ENCODE results near the gene CISD3. TPM values are rescaled to one million over a fixed set of nuclear protein-coding genes. Genes with fewer than 3 reads are reported as not detected.
"Not testable (repeated sequence)": the region's sequence is repeated elsewhere in the genome, so short reads cannot be mapped to it uniquely, and the experiment has no call there.

The CISD3 gene
- total RNA-seq, 2 donors from 2014 or later = 24.7 to 27.4 TPM

- DNase-seq (ENCODE audit: low spot score) = no peak
- intact Hi-C loops (cut with DNase I) = no loop called here
Observed at GRCh38 chr17:38720941-38721340, 9.2 kb upstream of the CISD3 start.

GRCh38 chr17:38721802-38722201 is 8.3 kb upstream of the CISD3 start:
- intact Hi-C loops (cut with DNase I) = no loop called here
- DNase-seq (ENCODE audit: low spot score) = no peak

DNA sequence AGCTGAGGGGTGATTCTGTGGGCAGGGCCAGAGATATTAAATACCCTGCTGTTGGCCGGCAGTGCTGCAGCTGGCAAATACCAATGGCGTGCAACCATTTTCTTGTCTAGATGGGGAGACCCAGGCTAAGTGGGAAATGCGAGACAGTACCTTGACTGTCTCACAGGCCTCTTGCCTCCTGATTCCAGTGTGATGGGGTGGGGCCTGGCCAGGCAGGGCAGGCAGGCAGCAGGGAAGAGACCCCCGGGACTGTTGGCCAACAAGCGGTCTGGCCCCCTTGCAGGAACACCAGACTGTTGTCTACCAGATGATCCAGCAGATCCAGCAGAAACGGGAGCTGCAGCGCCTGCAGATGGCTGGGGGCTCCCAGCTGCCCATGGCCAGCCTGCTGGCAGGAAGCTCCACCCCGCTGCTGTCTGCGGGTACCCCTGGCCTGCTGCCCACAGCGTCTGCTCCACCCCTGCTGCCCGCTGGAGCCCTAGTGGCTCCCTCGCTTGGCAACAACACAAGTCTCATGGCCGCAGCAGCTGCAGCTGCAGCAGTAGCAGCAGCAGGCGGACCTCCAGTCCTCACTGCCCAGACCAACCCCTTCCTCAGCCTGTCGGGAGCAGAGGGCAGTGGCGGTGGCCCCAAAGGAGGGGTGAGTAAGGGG is 5.7 kb upstream of the CISD3 start:
- peak; percentile 87 for DNase-seq (ENCODE audit: low spot score)
- intact Hi-C loops (cut with DNase I) = no loop called here

GRCh38 chr17:38725066-38725465 is 5.1 kb upstream of the CISD3 start:
- intact Hi-C loops (cut with DNase I) = no loop called here
- DNase-seq (ENCODE audit: low spot score) = no peak

- intact Hi-C loops (cut with DNase I); DNase-seq (ENCODE audit: low spot score): not testable (repeated sequence)
Observed at GRCh38 chr17:38726145-38726544, 4.0 kb upstream of the CISD3 start.

GRCh38 chr17:38727736-38728135 is 2.4 kb upstream of the CISD3 start:
- DNase-seq (ENCODE audit: low spot score) = no peak
- intact Hi-C loops (cut with DNase I) = no loop called here

- intact Hi-C loops (cut with DNase I) = no loop called here
- no peak for DNase-seq (ENCODE audit: low spot score)
Observed at GRCh38 chr17:38728290-38728831, 1.8 kb upstream of the CISD3 start.

DNA sequence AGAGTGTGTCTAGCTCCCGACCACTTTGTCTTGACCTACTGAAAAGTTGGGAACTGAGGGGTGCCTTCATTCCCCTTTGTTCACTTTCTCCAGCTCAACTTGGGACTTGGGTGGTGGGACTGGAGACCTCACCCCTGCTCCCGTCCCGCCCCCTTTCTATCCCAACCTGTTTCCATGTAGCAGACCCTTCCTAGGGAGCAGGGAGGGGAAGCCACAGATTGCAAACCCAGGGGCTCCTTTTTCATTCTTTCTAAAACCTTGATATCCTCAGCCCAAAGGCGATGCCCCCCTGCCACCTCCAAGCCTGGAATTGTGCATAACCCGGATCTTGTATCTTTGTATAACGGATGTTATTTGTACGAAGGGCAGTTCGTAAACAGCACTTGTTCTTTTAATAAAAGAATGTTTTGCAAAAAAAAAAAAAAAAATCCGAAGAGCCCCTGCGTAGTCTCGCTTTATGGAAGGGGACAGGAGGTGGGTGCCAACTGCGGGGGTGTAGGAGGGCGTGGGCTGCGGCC is 714 bp upstream of the CISD3 start:
- intact Hi-C loops (cut with DNase I) = no loop called here
- DNase-seq (ENCODE audit: low spot score) = no peak

GRCh38 chr17:38730526-38731379 is 612 bp downstream of the CISD3 start:
- DNase-seq (ENCODE audit: low spot score) = peak; percentile 90
- intact Hi-C loops (cut with DNase I) = loop anchor here in 1 of 2 donors (5.0 kb wide), 1 partner anchor 53 kb away; no protein-coding TSS in a partner anchor

- no peak for DNase-seq (ENCODE audit: low spot score)
- intact Hi-C loops (cut with DNase I) = loop anchor here in 1 of 2 donors (5.0 kb wide), 1 partner anchor 54 kb away; no protein-coding TSS in a partner anchor
Observed at GRCh38 chr17:38731526-38732294, 1.6 kb downstream of the CISD3 start.

DNA sequence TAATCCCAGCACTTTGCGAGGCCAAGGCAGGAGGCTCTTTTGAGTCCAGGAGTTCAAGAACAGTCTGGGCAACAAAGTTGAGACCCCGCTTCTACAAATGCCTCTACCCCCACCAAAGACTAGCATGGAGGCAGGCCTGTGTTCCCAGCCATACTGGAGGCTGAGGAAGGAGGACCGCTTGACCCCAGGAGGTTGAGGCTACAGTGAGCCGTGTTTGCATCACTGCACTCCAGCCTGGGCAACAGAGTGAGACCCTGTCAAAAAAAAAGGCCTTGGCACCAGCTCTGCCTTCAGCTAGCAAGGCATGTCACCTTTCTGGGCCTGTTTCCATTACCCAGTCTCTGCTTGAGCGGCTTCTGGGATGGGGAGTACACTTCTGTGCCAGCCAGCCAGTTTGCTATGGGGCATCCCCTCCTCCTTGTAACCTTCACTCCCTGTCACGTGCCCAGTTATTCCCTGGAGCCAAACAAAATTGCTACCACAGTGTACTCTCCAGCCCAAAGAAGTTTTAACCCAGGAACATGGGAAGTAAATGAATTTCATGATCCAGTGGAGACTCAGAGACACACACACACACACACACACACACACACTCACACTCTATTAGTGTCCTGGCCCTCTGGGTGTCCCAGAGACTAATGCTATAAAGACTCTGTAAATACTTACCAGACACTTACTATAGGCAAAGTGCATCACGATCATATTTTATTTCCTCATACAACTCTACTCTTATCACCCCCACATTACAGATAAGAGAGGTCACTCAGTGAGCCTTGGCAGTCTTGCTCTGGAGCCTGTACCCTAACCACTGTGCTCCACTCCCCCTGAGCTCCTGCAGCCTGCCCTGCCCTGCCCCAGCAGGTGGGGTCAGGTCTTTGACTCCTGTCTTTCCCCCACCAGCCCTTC is 2.5 kb downstream of the CISD3 start:
- DNase-seq (ENCODE audit: low spot score) = no peak
- intact Hi-C loops (cut with DNase I) = loop anchor here in 1 of 2 donors (5.0 kb wide), 1 partner anchor 55 kb away; no protein-coding TSS in a partner anchor

GRCh38 chr17:38733282-38733981 is 3.3 kb downstream of the CISD3 start:
- DNase-seq (ENCODE audit: low spot score) = no peak
- intact Hi-C loops (cut with DNase I) = loop anchor here in 1 of 2 donors (5.0 kb wide), 1 partner anchor 56 kb away; no protein-coding TSS in a partner anchor

DNA sequence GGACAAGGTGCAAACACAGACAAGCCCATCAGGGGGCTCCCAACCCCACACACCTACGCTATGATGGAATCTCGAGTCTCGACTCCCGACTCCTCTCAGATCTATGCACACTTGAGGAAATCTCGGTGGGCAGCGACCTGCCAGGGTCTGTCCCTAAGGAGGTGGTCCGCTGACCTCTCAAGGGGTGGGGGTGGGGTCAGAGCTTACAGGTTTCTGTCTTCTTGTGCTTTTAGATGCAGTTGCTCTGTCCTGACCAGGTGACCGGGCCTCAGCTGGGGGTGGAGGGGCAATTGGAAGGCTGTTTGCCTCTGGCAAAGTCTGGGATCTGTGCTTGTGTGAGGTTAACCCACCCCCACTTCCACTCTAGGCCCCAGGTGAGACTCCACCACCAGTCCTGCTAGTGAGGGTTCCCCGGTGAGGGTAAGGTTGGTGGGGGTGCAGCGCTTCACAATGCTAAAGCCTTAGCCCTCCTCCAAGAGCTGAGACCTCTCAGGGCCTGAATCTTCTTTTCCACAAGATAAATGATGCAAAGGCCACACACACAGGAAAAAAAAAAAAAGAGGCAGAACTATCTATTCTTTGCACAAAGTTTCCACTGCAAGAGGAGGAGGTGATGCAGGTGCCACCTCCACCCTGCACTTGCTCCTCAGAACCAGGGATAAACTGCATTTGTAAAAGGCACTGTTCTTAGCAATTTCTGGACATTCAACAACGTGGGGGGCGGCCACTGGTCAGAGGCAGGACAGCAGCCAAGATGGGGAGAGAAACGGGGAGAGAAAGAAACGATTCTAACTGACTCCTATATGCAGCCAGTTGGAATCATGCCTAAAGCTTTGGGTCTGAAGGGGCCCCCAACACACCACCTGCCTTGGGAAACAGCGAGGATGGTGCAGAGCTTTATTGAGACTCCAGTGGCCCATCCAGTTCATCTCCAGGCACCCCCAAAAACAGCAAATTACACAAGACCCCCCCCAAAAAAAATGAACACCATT is 4.1 kb downstream of the CISD3 start:
- no peak for DNase-seq (ENCODE audit: low spot score)
- intact Hi-C loops (cut with DNase I) = loop anchor here in 1 of 2 donors (5.0 kb wide), 1 partner anchor 57 kb away; no protein-coding TSS in a partner anchor

GRCh38 chr17:38735161-38735997 is 5.2 kb downstream of the CISD3 start:
- intact Hi-C loops (cut with DNase I) = loop anchor here in 1 of 2 donors (5.0 kb wide), 1 partner anchor 58 kb away; no protein-coding TSS in a partner anchor
- DNase-seq (ENCODE audit: low spot score) = peak; percentile 92

- DNase-seq (ENCODE audit: low spot score) = no peak
- intact Hi-C loops (cut with DNase I) = loop anchor here in 1 of 2 donors (5.0 kb wide), 1 partner anchor 61 kb away; no protein-coding TSS in a partner anchor
Observed at GRCh38 chr17:38738007-38738662, 8.0 kb downstream of the CISD3 start.
